ENCODE results near the gene AOAH.

The AOAH gene
- 0.53 to 8.5 (median 1.5) reads per million in 3 experiments for total RNA-seq

- peak; percentile 81 for DNase-seq
Observed at GRCh38 chr7:36723951-36724664, at the start of gene AOAH. AOAH (minus strand) TSS chr7:36724494; CDS start chr7:36724148, 346 bp downstream.

- DNase-seq: no peak
Observed at GRCh38 chr7:36766451-36766850, 42.2 kb upstream of the AOAH start.

- no peak for DNase-seq
Observed at GRCh38 chr7:36765605-36766004, 41.3 kb upstream of the AOAH start.

- no peak for DNase-seq
Observed at GRCh38 chr7:36764929-36765328, 40.6 kb upstream of the AOAH start.

GRCh38 chr7:36763132-36763816, 39.0 kb upstream of the AOAH start:
- DNase-seq: no peak

GRCh38 chr7:36762394-36762793, 38.1 kb upstream of the AOAH start:
- DNase-seq: no peak

GRCh38 chr7:36761835-36762234, 37.5 kb upstream of the AOAH start:
- DNase-seq: no peak

GRCh38 chr7:36760856-36761762, 36.8 kb upstream of the AOAH start:
- DNase-seq: no peak

GRCh38 chr7:36758879-36759278, 34.6 kb upstream of the AOAH start:
- no peak for DNase-seq

GRCh38 chr7:36755484-36755883, 31.2 kb upstream of the AOAH start:
- DNase-seq: no peak

- DNase-seq: no peak
Observed at GRCh38 chr7:36752026-36752711, 27.9 kb upstream of the AOAH start.

- DNase-seq: no peak
Observed at GRCh38 chr7:36750451-36750850, 26.2 kb upstream of the AOAH start.

- no peak for DNase-seq
Observed at GRCh38 chr7:36749282-36749960, 25.1 kb upstream of the AOAH start.

GRCh38 chr7:36748017-36748487, 23.8 kb upstream of the AOAH start:
- DNase-seq: no peak

GRCh38 chr7:36747280-36748016, 23.2 kb upstream of the AOAH start:
- no peak for DNase-seq

GRCh38 chr7:36746347-36746746, 22.1 kb upstream of the AOAH start:
- DNase-seq: no peak

GRCh38 chr7:36742911-36743775, 18.8 kb upstream of the AOAH start:
- DNase-seq: no peak

GRCh38 chr7:36741866-36742265, 17.6 kb upstream of the AOAH start:
- no peak for DNase-seq

GRCh38 chr7:36739351-36739750, 15.1 kb upstream of the AOAH start:
- no peak for DNase-seq

GRCh38 chr7:36736899-36737211, 12.6 kb upstream of the AOAH start:
- DNase-seq: no peak

All from central memory CD4-positive, alpha-beta T cell (primary cell).